Stimulated activated CD4-positive, alpha-beta T cell treated with anti-CD3 and anti-CD28 coated beads, TNF-alpha, amount 100 ng/mL, for 24 hours (primary cell): ENCODE measurements around the gene CTH.
A peak's percentile ranks its signal among the peaks of the same experiment; 100 is the strongest.
"Not testable (repeated sequence)": the region's sequence is repeated elsewhere in the genome, so short reads cannot be mapped to it uniquely, and the experiment has no call there.

Experiments
- DNase-seq, 3 experiments: peaks; one replicate each; pipeline ENCODE4 v3.0.0-alpha.2; 2020; ENCODE audit warnings: low read depth in 3 of 3

CTH gene

DNA sequence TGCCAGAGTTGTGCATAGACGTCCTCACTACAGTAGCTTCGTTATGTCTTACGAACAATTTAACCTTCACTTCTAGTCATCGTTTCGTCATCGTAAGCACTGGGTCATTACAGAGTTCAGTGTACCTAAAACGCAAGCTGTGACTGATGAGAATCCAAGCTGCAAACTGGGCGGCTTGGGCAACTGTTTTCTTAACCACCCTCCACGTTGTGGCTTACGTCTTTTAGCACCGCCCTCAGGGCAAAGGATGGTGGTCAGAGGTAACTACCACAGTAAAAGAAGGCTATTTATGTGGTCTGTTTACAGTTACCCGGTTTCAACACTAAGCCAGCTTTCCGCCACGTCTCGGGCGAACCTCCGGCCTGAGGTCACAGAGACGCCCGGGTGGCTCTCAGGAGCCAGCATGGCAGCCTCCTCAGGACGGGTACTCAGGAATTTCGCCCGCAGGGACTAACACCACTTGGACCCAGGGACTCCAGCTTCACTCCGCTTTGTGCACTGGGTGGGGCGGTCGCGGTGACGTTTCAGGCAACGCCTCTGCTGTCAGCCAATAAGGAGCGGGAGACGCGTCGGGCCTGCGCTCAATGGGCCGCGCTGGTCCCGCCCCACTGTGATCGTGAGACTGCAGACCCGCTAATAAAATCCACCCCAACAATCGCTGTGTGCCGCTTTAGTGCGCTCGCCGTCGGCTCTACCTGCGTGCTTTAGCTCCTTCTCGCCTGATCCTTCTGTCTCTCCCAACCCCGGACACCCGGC is at the start of gene CTH:
Gene CTH (plus strand): TSS at position 665 of the 756 bp plus-strand sequence. CDS start 148 bp downstream, outside the sequence.
- peak; percentile 79 to 90 (median 84) for DNase-seq

DNA sequence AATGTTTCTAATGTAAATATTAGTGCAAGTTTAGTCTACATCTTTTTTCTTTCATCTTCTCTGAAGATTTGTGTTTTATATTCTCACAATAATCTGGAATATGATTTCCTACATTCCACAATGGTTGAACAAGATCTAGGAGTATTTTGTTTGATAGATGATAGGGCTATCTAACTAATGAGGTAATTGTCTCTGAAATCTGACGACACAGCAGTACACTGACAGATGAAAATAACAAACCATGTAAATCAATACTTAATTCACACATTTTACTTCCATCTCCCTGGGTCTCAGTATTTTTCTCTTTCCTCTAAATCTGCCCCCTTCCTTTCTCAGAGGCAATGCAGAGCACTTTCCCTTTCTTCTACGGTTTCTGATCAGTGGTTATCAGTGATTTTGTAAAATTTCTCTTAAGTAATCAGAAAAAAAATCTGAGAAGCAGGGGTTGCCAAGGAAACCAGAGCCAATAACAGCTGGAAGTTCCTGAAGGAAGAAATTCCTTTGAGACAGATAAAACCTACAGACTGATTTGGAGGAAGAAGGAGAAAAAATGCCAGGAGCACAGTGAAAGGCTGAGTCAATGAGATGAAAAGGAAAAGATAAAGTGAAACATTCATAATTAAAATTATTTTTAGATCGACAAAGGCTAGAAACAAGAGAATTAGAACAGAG is 49.2 kb upstream of the CTH start:
- no peak for DNase-seq

DNA sequence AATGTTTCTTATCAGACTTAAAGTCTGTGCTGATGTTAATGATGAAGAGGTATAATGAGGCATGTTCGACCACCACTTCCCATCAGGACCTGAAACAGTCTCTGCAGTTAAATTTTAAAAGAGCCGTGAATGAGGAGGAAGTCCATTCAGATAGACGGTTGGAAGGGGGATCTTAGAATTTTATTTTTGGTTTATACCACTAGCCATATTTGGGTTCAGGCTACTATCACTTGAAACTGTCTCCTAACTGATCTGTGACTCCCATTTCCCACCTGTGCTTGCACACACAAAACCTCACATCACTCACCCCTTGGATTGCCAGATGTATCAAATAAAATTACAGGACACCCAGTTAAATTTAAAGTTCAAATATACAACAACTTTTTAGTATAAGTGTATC is 46.6 kb upstream of the CTH start:
- DNase-seq = no peak

DNA sequence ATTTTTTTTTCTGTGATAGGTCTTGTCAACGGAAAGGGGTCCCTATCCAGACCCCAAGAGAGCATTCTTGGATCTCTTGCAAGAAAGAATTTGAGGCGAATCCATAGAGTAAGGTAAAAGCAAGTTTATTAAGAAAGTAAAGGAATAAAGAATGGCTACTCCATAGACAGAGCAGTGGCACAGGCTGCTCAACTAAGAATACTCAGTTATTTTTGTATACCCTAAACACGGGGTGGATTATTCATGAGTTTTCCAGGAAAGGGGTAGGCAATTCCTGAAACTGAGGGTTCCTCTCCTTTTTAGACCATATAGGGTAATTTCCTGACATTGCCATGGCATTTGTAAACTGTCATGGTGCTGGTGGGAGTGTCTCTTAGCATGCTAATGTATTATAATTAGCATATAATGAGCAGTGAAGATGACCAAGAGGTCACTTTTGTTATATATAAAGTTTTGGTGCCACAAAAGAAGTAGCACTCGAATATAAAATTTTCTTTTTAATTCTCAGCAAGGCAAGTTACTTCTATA is 44.6 kb upstream of the CTH start:
- DNase-seq = not testable (repeated sequence)

DNA sequence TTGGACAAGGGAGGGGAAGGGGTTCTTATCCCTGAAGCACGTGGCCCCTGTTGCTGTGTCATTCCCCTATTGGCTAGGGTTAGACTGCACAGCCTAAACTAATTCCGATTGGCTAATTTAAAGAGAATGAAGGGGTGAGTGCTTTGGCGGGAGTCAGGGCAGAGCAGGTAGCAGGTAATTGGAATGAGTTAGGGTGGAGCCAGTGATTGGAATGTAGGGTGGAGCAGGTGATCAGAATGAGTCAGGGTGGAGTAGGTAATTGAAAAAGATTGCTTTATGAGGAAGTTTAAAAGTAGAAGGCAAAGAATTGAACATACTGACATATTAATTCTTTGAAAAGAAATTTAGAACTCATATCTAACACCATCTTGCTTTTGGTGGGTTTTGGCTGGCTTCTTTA is 44.1 kb upstream of the CTH start:
- DNase-seq = not testable (repeated sequence)

DNA sequence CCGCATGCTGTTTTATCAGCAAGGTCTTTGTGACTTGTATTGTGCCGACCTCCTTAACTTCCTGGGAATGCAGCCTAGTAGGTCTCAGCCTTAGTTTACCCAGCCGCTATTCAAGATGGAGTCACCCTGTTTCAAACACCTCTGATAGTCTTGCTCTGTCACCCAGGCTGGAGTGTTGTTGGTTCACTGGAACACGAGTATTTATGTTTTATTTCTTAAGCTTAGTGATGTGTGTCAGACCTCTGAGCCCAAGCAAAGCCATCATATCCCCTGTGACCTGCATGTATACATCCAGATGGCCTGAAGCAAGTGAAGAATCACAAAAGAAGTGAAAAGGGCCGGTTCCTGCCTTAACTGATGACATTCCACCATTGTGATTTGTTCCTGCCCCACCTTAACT is 43.7 kb upstream of the CTH start:
- DNase-seq = not testable (repeated sequence)

DNA sequence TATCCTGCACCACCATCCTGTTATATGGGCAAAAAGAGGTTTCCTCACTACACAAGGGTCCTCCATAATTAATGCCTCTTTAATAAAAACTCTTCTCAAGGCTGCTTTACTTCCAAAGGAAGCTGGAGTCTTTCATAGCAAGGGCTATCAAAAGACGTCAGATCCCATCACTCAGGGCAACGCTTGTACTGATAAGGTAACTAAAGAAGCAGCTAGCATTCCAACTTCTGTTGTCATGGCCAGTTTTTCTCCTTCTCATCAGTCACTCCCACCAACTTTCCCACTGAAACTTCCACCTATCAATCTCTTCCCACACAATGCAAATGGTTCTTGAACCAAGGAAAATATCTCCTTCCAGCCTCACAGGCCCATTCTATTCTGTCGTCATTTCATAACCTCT is 39.5 kb upstream of the CTH start:
- DNase-seq = not testable (repeated sequence)

DNA sequence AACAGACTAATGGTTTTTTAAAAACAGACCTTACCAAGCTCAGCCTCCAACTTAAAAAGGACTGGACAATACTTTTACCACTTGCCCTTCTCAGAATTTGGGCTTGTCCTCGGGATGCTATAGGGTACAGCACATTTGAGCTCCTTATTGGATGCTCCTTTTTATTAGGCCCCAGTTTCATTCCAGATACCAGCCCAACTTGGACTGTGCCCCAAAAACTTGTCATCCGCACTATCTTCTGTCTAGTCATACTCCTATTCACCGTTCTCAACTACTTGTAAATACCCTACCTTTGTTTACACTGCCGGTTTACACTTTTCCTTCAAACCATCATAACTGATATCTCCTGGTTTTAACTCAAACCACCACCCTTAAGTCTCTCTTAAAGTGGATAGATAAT is 38.6 kb upstream of the CTH start:
- DNase-seq = no peak

DNA sequence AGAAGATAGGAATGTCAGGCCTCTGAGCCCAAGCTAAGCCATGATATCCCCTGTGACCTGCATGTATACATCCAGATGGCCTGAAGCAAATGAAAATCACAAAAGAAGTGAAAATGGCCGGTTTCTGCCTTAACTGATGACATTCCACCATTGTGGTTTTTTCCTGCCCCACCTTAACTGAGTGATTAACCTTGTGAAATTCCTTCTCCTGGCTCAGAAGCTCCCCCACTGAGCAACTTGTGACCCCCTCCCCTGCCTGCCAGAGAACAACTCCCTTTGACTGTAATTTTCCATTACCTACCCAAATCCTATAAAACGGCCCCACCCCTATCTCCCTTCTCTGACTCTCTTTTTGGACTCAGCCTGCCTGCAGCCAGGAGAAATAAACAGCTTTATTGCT is 37.5 kb upstream of the CTH start:
- DNase-seq = not testable (repeated sequence)

DNA sequence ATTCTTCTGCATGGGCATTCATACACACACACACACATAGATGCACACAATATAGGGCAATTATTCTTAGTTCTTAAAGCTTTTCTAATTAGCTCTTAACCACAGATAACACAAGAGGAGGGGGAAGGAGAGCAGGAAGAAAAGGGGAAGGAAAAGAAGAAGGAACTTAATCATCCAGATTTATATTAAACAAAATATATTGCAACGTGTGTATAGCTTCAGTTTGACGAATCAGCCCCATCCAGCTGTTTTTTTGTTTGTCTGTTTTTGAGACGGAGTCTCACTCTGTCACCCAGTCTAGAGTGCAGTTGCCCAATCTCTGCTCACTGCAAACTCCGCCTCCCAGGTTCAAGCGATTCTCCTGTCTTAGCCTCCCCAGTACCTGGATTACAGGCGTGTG is 34.9 kb upstream of the CTH start:
- no peak for DNase-seq

DNA sequence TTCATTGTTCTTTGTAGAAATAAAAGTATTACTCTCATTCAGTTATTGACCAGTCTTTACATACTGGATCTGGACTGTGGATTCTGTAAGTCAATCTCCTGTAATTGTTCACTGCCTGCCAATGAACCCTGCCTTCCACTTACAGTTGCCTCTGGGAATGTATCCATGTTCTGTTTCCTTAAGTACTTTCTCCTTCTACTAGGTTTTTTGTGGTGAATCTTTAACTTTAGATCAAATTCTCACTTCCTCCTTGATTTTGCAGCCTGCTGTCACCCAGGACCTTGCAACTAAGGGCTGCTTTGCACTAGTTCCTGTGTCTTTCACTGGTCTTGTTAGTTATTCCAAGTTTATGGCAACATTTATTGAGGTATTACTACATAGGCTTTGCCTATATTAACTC is 28.4 kb upstream of the CTH start:
- DNase-seq = no peak

DNA sequence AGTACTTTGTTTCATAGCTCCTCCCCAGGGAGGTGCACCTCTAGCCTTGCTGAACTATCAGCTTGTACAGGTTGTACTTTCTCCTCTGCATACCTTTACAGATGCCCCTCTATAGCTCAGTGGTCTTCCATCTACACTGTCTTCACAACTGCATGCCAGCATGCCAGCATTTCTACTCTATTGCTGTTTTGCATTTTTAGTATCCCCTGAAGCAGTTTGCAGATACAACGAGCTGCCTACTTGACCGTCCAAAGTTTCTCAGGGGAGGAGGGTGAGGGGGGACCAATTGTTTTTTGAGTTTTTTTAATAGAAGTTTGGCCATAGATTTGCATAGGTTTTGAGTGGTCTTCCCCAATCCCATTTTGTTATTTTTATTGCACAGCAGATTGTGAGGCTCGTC is 27.6 kb upstream of the CTH start:
- DNase-seq = no peak

DNA sequence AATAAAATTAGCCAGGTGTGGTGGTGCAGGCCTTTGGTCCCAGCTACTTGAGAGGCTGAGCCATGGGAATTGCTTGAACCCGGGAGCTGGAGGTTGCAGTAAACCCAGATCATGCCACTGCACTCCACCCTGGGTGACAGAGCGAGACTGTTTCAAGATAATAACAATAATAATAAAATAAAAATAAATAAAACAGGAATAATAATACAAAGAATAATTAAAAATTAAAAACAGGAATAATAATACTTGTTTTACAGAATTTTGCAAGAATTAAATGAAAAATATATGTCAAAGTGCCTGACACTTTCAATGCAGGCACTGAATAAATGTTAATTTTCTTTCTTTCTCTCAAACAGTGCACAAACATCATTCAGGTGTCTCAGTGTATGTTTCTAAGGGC is 26.5 kb upstream of the CTH start:
- no peak for DNase-seq

DNA sequence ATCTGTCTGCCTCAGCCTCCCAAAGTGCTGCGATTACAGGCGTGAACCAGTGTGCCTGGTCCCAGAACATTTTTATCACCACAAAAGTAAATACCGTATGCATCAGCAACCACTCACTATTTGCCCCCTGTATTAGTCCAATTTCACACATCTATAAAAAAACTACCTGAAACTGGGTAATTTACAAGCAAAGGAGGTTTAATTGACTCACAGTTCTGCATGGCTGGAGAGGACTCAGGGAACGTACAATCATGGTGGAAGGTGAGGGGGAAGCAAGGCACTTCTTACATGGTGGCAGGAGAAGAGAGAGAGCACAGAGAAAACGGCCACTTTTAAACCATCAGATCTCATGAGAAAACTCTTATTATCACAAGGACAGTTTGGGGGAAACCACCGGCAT is 25.6 kb upstream of the CTH start:
- DNase-seq = no peak

DNA sequence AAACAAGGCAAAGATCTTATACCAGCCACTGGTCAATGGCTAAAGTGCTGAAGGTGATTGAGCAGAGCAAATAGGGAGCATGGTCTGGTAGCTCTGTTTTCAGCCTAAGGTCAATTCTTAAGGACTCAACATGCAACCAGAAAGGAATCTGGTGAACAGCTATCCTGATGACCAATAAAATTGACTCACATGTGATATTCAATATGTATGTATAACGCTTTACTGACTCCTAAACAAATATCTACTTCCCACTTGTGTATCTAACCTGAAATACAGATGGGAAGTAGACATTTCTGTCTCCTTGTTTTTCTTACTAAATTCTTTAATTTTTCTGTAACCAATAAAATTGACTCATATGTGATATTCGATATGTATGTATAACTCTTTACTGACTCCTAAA is 24.9 kb upstream of the CTH start:
- no peak for DNase-seq

DNA sequence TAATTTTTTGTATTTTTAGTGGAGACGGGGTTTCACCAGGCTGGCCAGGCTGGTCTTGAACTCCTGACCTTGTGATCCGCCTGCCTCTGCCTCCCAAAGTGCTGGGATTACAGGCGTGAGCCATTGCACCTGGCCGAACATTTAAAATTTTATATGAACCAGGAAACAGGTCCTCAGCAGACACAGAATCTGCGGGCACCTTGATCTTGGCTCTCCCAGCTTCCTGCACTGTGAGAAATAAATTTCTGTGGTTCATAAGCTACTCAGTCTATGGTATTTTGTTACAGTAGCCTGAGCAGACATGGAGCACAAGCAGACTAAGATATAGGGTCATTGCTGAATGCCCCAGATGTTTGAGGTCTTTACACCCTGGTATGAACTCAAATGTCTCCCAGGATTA is 23.6 kb upstream of the CTH start:
- no peak for DNase-seq

DNA sequence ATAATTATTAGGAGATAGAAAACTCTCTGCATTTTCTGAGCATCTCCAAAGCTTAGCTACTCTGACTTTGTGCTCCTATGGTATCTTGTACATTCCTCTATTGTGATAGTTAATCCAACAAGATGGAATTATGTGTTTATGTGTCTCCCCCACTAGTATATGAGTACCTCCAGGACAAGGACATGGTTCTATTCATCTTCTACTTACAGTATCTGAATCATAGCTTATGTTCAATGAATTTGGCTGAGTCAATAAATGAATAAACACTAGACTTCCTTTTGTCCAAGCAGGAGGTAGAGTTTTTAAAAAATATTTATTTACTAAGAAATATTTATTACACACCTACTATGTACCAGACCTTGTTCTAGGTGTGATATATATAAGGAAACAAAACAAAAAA is 18.4 kb upstream of the CTH start:
- no peak for DNase-seq

DNA sequence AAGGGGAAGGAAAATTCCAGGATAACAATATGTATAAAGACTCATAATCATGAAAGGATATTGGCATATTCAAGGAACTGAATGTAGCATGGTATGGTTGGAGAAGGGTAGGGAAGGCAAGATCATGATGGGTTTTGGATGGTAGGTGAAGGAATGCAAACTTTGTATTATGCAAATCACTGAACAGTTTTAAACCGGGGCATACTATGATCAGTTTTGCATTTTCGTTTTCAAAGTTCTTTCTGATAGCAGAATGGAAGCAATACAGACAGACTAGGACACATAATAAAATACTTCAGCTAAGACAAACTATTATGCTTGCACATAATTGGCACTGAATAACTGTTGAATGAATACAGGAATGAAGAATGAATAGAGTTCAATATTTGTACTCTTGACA is 14.5 kb upstream of the CTH start:
- DNase-seq = no peak

DNA sequence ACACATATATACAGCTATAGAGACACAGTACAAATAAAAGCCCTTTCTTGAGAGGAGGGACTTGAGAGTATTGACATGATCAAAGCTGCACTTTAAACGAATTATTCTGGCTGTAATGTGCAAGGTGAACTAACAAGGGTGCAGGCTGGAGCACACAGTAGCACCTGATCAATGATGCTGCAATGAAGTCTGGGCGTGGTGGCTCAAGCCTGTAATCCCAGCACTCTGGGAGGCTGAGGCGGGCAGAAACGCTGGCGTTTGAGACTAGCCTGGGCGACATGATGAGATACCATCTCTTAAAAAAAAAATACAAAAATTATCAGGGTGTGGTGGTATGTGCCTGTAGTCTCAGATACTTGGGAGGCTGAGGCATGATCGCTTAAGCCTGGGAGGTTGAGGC is 14.1 kb upstream of the CTH start:
- no peak for DNase-seq

DNA sequence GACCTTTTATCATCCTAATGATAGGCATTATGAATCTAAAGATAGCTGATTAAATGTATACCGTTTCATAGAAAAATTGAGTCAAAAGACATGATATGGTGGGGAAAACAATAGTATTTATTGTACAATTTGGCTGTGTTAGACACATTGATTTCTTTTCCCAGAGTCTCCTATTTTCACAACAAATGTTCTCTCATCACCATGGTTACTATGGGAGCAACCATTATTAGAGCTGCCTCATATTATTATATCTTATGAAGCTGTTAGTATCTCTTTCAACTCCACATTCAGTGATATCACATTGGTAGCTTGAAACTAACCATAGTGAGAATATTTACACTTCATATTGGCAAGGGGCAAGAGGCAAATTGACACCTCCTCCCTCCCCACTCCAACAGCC is 10.7 kb upstream of the CTH start:
- DNase-seq = no peak

DNA sequence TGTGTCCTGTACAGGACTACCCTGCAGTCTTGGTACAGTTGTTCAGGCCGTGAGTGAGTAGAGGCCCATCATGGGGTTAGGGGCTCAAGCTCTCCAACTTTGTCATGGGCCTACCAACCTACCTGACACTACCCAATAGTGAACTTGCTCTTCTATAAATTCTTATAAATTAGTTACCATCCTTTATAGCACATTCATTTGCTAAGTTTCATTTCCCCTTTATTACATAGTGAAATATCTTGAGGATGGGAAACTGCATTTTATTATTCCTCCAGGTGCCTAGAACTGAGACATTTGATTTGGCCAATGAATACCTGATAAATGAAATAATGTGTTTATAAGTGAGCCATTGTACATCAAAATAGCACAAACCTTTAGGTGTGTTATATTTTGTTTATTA is 9.1 kb upstream of the CTH start:
- no peak for DNase-seq

DNA sequence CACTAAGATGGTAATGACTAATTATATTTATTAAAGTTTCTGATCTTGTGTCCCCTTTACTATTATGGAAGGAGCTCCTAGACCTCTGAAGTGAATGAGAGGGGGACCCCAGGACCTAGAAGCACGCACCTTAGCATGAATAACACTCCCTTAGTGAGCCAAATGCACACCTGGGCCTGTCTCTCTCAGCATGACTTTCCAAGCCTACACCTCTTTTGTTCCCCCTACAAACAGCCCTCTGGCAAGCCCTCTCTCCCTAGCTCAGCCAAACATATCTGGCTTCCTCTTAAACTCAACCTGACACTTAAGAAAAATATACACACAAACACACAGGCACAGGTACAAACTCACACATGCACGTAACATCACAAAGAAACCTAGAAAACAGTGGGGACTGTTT is 7.3 kb upstream of the CTH start:
- no peak for DNase-seq

DNA sequence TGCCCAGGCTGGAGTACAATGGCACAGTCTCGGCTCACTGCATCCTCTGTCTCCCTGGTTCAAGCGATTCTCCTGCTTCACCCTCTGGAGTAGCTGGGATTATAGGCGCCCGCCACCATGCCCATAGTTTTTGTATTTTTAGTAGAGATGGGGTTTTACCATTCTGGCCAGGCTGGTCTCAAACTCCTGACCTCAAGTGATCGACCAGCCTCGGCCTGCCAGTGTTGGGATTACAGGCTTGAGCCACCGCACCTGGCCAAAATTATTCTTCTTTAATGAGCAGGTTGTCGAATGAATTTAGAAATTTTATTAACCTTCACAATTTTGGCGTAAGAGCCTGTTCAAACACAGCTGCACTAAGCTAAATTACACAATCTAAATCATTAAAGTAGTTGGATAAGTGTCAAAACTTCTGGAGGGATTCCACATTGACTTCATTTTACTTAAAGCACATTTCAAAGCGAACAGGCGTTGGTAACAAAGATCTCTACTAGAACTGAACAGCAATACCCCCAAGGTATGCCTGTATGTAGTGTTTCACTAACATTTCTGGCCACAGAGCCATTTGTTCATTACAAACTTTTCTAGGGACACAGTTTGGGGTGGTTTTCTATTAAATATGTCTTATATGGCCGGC is 5.2 kb upstream of the CTH start:
- DNase-seq = no peak
